Measurements from ENCODE around the gene FOXO3B. TPM values are rescaled to one million over a fixed set of nuclear protein-coding genes. Genes with fewer than 3 reads are reported as not detected.
A peak's percentile ranks its signal among the peaks of the same experiment; 100 is the strongest.
"Not testable (repeated sequence)": the region's sequence is repeated elsewhere in the genome, so short reads cannot be mapped to it uniquely, and the experiment has no call there.

The FOXO3B gene
- 10 to 100 TPM in 1 of 2 donors, 1 to 10 TPM in 1; 4.9 to 10.2 TPM for total RNA-seq

DNA sequence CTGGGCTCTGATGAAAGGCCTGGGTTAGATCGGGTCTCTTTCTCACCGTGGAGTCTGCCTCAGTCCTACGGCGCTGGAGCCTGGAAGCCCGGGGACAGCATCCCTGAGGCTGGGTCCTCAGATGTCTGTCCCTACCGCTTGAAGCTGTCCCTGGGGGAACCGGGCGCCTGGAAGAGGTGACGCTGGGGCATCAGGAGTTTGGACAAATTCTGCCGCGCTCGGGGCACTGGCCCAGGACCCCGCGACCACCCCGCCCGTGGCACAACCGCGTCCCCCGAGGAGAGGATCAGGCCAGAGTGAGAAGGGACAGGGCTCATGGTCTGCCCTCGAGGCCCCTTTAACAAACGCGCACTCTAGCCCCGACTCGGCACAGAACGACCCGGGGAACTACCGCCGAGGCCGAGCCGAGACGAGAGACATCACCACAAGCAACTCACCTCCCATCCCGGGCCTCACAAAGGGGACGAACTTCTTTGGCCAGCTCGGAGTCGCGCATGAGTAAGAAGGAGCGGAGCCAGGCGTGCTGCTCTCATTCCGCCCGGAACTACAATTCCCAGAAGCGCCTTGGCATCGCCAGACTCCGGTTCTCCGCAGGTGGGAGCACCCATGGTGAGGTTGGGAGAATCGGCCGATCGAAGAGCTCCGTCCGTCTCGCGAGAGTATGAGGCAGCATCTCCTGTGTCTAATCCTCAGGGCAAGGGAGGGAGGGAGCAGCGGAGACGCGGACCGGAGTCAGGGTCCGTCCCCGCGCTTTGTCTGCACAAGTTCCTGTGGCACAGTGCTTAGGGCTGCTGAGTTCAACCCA is at the start of gene FOXO3B:
TSS of gene FOXO3B (minus strand) at position 548 of the 805 bp plus-strand sequence. CDS start 663 bp downstream, outside the sequence.
- WGBS, 2 donors, result 1% methylated on average over 18 of the region's 58 CpGs; no CpG with 5 or more reads in 1 of the 2 donors
- ATAC-seq, result peak; percentile 88

DNA sequence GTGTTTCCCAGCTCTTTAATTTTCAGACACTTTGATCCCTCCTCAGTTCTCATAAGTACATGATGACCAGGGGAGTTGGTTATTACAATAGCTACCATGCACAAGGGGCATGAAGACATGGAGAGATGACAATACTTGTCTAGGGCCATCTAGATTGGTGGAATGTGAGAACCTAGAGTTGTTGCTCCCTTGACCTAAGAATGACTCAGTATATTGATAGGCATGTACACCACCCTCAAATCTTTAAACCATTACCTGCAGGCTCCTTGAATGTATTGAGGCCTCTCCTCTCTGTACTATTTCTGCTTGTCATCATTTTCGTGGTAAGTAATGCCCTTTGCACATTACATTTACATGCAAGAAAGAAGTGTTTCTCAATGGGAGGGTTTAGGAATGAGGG is 41.4 kb upstream of the FOXO3B start:
- H3K27ac ChIP-seq; H3K4me3 ChIP-seq; intact Hi-C loops (cut with DNase I); DNase-seq; H3K4me1 ChIP-seq; ATAC-seq; H3K27me3 ChIP-seq; H3K9me3 ChIP-seq; H3K36me3 ChIP-seq (replicated peaks in 1 of 2; ENCODE audit: insufficient read depth in 1 of 2, low read depth in 2 of 2): not testable (repeated sequence)
- 86 to 92% methylated on average over 1 of the region's 1 CpG for WGBS, 2 donors

More for the DNA sequence above, at the start of gene FOXO3B:
- DNase-seq, result peak; percentile 57 to 96 (median 92)
- H3K4me1 ChIP-seq; H3K36me3 ChIP-seq (replicated peaks in 1 of 2; ENCODE audit: insufficient read depth in 1 of 2, low read depth in 2 of 2); H3K9me3 ChIP-seq; H3K27me3 ChIP-seq; H3K27ac ChIP-seq; intact Hi-C loops (cut with DNase I): not testable (repeated sequence)
- peak within 1 kb of the TSS in 1 of 2 donors; percentile 5 for H3K4me3 ChIP-seq

DNA sequence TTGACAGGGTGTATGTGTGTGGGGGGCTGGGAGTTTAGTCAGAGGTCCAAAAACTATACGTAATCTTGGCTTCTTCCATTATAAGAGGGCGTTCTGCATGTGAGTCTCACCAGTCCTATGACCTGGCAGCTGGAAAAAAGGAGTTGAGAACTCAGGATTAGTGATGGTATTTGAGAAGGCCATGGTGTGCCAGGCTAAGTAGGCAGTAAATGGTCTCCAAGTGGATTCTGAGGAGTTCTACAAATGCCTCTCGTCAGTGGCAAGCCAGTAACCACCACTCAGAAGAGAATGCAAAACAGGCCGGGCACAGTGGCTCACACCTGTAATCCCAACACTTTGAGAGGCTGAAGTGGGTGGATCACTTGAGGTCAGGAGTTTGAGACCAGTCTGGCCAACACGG is 40.5 kb upstream of the FOXO3B start:
- ATAC-seq; H3K4me1 ChIP-seq; H3K36me3 ChIP-seq (replicated peaks in 1 of 2; ENCODE audit: insufficient read depth in 1 of 2, low read depth in 2 of 2); intact Hi-C loops (cut with DNase I); H3K9me3 ChIP-seq; H3K27ac ChIP-seq; DNase-seq; H3K27me3 ChIP-seq; H3K4me3 ChIP-seq: not testable (repeated sequence)
- WGBS, 2 donors, result 61 to 65% methylated on average over 4 of the region's 5 CpGs

DNA sequence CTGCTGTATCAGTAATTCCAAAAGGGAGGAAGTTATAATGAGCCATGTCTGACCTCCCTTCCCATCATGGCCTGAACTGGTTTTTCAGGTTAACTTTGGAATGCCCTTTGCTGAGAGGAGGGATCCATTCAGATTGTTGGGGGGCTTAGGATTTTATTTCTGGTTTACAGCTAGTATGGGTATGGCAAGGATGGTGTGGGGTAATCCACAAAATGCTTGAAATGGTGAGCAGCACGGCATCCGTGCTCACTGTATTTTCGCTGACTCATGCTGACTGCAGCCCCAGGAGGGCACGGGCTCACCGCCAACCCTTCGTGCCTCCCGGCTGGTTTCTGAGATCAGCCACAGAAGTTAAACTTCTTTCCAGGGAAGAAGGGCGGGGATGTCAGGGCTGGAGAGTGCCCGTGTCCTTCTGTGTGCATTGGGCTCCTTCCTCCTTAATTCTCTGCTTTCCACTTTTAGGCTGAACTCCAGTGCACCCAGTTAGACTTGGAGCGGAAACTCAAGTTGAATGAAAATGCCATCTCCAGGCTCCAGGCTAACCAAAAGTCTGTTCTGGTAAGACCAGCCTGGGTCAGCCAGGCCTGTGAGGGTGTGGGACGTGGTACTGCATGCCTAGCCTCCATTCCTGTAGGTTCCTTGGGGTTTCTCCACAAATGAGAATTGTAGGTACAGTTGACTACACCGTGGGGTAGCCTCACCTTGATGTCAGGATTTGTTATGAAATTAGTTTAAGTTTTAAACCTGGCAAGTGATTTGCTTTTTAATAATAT is 39.8 kb upstream of the FOXO3B start:
- H3K4me1 ChIP-seq; H3K27ac ChIP-seq; H3K36me3 ChIP-seq (replicated peaks in 1 of 2; ENCODE audit: insufficient read depth in 1 of 2, low read depth in 2 of 2); intact Hi-C loops (cut with DNase I); DNase-seq; H3K27me3 ChIP-seq; H3K4me3 ChIP-seq; H3K9me3 ChIP-seq: not testable (repeated sequence)
- 28 to 86% methylated on average over 1 to 5 of the region's 12 CpGs for WGBS, 2 donors
- peak; percentile 86 for ATAC-seq

DNA sequence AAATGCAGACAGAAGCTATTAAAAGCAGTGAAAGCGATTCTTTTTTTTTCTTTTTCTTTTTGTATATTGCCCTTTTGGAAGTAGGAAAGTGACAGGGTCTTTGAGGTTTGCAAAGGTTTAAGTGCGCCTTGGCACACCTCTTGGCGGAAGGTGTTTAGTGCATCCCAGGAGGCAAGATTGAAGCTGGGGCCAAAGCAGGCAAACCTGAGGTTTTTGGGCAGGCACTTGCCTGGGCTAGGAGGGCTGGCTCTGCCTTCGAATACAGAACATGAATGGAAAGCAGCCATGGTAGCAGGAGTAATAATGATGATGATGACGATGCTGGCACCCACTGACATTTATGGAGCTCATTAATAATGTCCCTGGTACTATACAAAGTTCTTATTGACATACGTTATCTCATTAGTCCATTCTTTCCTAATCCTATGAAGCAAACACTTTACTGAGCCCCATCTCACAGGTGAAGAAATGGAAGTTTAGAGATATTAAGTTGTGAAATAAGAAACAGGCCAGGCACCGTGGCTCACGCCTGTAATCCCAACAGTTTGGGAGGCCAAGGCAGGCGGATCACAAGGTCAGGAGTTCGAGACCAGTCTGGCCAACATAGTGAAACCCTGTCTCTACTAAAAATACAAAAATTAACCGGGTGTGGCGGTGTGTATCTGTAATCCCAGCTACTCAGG is 37.5 kb upstream of the FOXO3B start:
- H3K36me3 ChIP-seq (replicated peaks in 1 of 2; ENCODE audit: insufficient read depth in 1 of 2, low read depth in 2 of 2); intact Hi-C loops (cut with DNase I); ATAC-seq; H3K9me3 ChIP-seq; H3K4me3 ChIP-seq; H3K4me1 ChIP-seq; DNase-seq; H3K27me3 ChIP-seq: not testable (repeated sequence)
- H3K27ac ChIP-seq, result peak overlapping the region in 2 of 4 donors; percentile 26 to 30
- WGBS, 2 donors, result 78% methylated on average over 11 of the region's 12 CpGs

DNA sequence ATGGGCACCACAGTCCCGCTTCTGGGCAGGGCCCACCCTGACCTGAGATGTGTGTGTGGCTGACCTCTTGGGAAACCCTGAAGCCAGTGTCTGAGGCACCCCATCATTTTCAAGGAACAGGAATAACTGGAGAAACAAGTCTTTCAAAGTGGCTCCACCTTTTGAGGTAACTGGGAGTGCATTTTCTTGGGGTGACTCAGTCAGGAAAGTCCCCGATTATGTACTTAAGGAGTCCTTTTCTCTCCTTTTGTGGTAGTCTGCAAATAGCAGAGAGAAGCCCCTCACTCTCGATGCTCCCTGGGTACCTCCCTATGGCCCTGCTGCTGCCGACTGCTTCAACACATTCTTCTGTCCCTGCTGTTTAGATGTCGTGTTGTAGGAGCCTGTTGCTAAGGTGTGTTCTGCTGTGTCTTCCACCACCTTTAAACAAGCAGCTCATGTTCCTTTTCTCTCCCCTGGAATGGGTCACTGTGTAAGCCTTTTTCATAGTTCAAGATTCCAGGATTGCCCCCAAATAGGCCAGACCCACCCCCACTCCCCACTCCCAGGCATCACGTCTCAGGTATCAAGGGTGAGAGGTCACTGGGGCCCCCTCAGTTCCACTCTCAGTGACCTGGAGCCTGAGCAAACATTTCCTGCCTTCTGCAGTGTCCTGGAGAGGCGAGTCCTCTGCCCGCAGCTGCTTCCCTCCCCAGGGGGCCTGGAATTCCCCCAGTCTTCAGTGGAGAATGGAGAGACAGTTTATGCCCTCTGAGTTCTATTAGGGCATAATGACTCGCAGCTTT is 36.7 kb upstream of the FOXO3B start:
- DNase-seq (peak in 1 of 4 donors; percentile 11), ATAC-seq (peak; percentile 24)
- H3K4me1 ChIP-seq; intact Hi-C loops (cut with DNase I); H3K36me3 ChIP-seq (replicated peaks in 1 of 2; ENCODE audit: insufficient read depth in 1 of 2, low read depth in 2 of 2); H3K4me3 ChIP-seq; H3K27me3 ChIP-seq; H3K9me3 ChIP-seq: not testable (repeated sequence)
- peak overlapping the region in 3 of 4 donors; percentile 21 to 30 (median 26) for H3K27ac ChIP-seq
- 62 to 66% methylated on average over 7 to 8 of the region's 9 CpGs for WGBS, 2 donors

DNA sequence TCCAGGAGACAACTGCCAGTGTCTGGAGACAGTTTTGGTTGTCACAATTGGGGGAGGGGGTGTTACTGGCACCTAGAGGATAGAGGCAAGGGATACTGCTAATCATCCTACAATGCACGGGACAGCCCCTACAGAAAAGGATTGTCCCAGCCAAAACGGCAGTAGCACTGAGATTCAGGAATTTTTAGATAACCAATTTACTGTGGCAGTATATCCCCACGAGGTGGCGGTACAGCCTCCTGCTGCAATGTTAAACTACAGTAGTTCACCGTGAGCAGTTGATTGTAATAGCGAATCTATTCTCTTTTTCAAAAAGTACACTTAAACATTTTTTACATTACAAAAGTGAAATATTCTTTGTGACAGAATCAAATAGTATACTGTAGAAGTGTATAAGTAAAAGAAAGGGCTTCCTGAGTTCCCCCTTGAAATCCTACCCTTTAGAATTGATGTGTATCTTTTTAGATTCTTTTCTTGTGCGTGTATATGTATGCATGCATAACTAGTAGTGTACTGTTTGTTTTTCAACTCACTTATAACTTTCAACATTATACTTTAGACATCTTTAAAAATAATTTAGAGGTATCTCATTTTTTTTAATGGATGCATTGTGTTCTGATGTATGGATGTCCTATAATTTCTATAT is 30.4 kb upstream of the FOXO3B start:
- peak; percentile 72 to 83 (median 75) for DNase-seq
- H3K27me3 ChIP-seq; intact Hi-C loops (cut with DNase I); H3K9me3 ChIP-seq; H3K4me3 ChIP-seq; H3K4me1 ChIP-seq; H3K36me3 ChIP-seq (replicated peaks in 1 of 2; ENCODE audit: insufficient read depth in 1 of 2, low read depth in 2 of 2); H3K27ac ChIP-seq: not testable (repeated sequence)
- ATAC-seq, result peak; percentile 86
- TF ChIP-seq, protein P1, sequence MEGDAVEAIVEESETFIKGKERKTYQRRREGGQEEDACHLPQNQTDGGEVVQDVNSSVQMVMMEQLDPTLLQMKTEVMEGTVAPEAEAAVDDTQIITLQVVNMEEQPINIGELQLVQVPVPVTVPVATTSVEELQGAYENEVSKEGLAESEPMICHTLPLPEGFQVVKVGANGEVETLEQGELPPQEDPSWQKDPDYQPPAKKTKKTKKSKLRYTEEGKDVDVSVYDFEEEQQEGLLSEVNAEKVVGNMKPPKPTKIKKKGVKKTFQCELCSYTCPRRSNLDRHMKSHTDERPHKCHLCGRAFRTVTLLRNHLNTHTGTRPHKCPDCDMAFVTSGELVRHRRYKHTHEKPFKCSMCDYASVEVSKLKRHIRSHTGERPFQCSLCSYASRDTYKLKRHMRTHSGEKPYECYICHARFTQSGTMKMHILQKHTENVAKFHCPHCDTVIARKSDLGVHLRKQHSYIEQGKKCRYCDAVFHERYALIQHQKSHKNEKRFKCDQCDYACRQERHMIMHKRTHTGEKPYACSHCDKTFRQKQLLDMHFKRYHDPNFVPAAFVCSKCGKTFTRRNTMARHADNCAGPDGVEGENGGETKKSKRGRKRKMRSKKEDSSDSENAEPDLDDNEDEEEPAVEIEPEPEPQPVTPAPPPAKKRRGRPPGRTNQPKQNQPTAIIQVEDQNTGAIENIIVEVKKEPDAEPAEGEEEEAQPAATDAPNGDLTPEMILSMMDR (IDR thresholded peaks at IDR 0.05), result peak in 6 of 7 experiments; percentile 48 to 61 (median 54)
- WGBS, 2 donors, result 4 to 6% methylated on average over 5 to 7 of the region's 7 CpGs

DNA sequence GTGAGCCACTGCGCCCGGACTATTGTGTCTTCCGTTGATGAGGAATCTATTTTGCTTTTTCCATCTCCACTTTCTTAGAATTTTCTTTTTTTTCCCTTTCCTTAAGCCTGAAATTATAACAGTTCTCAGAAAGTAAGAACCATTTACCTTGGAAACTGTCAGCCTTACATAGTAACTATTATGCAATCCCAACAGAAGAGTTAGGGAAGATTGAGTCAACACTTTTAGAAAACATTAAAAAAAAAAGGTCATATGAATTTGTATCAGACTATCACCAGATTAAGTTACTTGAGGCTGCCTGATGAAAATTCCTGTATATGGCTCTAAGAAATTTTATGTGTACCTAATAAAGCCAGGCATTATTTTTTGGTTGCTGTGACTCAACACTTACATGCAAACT is 26.1 kb upstream of the FOXO3B start:
- ATAC-seq, result not testable (repeated sequence)

DNA sequence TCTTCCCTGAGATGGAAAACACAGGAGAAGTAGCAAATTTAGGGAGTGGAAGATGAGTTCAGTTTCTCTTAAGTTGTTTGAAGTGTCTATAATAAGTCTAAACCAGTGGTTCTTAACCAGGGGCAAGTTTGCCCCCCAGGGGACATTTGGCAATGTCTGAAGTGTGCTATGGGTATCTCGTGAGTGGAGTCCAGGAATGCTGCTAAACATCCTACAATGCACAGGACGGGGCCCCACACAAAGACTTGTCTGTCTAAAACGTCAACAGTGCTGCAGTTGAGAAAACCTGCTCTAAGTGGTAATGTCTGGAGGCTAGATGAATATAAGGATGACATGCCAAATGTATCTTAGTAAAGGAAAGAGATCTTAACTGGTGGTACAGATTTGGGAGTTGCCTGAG is 23.8 kb upstream of the FOXO3B start:
- H3K27ac ChIP-seq; H3K27me3 ChIP-seq; DNase-seq; H3K36me3 ChIP-seq (replicated peaks in 1 of 2; ENCODE audit: insufficient read depth in 1 of 2, low read depth in 2 of 2); H3K4me3 ChIP-seq; intact Hi-C loops (cut with DNase I); H3K9me3 ChIP-seq; ATAC-seq; H3K4me1 ChIP-seq: not testable (repeated sequence)
- 78 to 91% methylated on average over 3 of the region's 3 CpGs for WGBS, 2 donors

More for the DNA sequence above, 26.1 kb upstream of the FOXO3B start:
- H3K4me3 ChIP-seq; intact Hi-C loops (cut with DNase I); H3K27ac ChIP-seq; H3K27me3 ChIP-seq; H3K9me3 ChIP-seq; H3K4me1 ChIP-seq; DNase-seq; H3K36me3 ChIP-seq (replicated peaks in 1 of 2; ENCODE audit: insufficient read depth in 1 of 2, low read depth in 2 of 2): not testable (repeated sequence)
- 95 to 98% methylated on average over 3 of the region's 3 CpGs for WGBS, 2 donors

All from body of pancreas (tissue), 4 donors.